NT2/D1 (cell line): Measurements from ENCODE around the gene ANKHD1.

Source experiments
- YY1 ChIP-seq: IDR thresholded peaks from 2 replicates; pipeline ENCODE4 v1.6.1; 2011; ENCODE audit not compliant: insufficient read length, insufficient read depth
- ZNF274 ChIP-seq: IDR thresholded peaks from 2 replicates; pipeline ENCODE4 v1.6.1; 2011; ENCODE audit warnings: mild to moderate bottlenecking, low read depth, low read length

GRCh38 chr5:140365941-140366340, 35.7 kb upstream of the ANKHD1 start:
- TF ChIP-seq ZNF274 (no peak), YY1 (no peak)
